Activated CD8-positive, alpha-beta T cell treated with anti-CD3 and anti-CD28 coated beads for 36 hours (primary cell): ENCODE measurements around the gene SERPINA12. TPM values are rescaled to one million over a fixed set of nuclear protein-coding genes. Genes with fewer than 3 reads are reported as not detected.

Source experiments
- ATAC-seq: fragments of 200-7000 bp; cut with Tn5 transposase; one replicate; pipeline ENCODE4 v1.10.0; 2021; ENCODE audit warnings: mild to moderate bottlenecking, moderate library complexity
- CTCF ChIA-PET: fragments of 350-600 bp; sonication (Branson Sonifier 250); formaldehyde crosslinking; loops from one replicate; lab custom pipeline; 2021; ENCODE audit warnings: antibody characterized with exemption; lab: Charles Lee
- POLR2A ChIA-PET: fragments of 350-600 bp; sonication (Branson Sonifier 250); formaldehyde crosslinking; loops from one replicate; lab custom pipeline; 2021; ENCODE audit warnings: antibody characterized with exemption; lab: Charles Lee
- DNase-seq: peaks from one replicate; pipeline ENCODE4 v3.0.0-alpha.2; 2020
- H3K27ac Mint-ChIP-seq: one replicate; pipeline ENCODE4 v1.8.0; 2021; ENCODE audit warnings: mild to moderate bottlenecking, mixed read lengths
- H3K27me3 Mint-ChIP-seq: one replicate; pipeline ENCODE4 v1.8.0; 2021; ENCODE audit warnings: mixed read lengths
- H3K36me3 Mint-ChIP-seq: one replicate; pipeline ENCODE4 v1.8.0; 2021; ENCODE audit warnings: low read depth, mixed read lengths
- H3K4me1 Mint-ChIP-seq: one replicate; pipeline ENCODE4 v1.8.0; 2021; ENCODE audit warnings: low read depth, mixed read lengths
- H3K4me3 Mint-ChIP-seq: one replicate; pipeline ENCODE4 v1.8.0; 2021; ENCODE audit warnings: mild to moderate bottlenecking, moderate library complexity, mixed read lengths
- H3K9me3 Mint-ChIP-seq: one replicate; pipeline ENCODE4 v1.8.0; 2021; ENCODE audit warnings: mixed read lengths
- intact Hi-C: fragments of 100-400 bp; cut with micrococcal nuclease; formaldehyde crosslinking; loops from one replicate; pipeline ENCODE4 v1.10.0; 2022
- total RNA-seq, 2 experiments: library from RNA; stranded (reverse); gene quantifications; one replicate each; pipeline ENCODE4 v1.2.3, GENCODE V29; 2021
- TF ChIP-seq, protein P1 (sequence below): fragments of 200-600 bp; IDR thresholded peaks from one replicate; pipeline ENCODE4 v1.8.0; 2022; ENCODE audit warnings: antibody characterized with exemption, mild to moderate bottlenecking

The SERPINA12 gene
- total RNA-seq, 2 experiments from 2014 or later, result not detected

DNA sequence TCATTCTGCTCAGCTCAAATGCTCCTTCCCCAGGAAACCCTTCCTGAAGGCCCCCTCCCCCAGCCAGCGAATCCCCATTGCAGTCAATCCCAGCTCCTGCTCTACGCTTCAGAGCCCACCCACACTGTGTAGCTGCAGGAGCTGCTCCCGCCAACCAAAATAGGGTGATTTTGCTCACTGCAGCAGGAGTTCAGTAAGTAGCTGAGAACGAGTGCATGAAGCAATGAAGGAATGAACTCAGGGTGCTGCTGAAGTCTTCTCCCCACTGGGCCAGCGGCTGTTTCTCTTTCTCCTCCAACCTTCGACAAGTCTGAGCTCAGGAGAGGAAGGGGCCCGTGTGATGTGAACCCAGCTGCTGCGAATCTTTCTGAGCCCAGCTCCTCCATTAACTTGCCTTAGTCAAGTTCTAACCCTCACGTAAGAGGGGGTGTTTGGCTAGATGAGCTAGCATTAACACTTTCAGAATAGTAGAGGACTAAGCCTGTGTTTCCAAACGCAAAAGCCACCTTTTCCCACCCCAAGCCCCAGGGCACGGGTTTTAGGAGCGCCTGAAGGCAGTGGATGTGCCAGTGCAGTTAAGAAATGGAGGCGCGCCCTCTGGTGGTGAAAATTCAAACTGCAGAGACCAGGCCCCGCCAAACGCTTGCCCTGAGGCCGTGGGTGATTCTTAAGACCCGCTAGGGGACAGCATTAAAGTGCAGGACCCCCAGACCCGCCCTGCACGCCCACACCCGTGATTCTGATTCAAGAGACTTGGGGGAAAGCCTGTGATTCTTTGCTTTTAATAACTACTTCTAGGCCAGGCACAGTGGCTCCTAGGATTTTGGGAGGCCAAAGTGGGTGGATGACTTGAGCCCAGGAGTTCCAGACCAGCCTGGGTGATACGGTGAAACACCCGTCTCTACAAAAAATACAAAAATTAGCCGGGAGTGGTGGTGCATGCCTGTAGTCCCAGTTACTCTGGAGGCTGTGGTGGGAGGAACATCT is 40.0 kb upstream of the SERPINA12 start:
- peak; percentile 67 for ATAC-seq
- CTCF ChIA-PET, result interaction anchor here (0.6 to 1.8 kb wide), 16 partner anchors 9 to 417 kb away, joined by 3 to 12 read pairs (median 4); partner anchors contain the start of genes SERPINA12 and SERPINA4
- peak; percentile 71 for DNase-seq
- no peaks in the 10 kb centered on the region for H3K4me1 Mint-ChIP-seq
- no peak overlapping the region for H3K4me3 Mint-ChIP-seq
- TF ChIP-seq, protein P1, sequence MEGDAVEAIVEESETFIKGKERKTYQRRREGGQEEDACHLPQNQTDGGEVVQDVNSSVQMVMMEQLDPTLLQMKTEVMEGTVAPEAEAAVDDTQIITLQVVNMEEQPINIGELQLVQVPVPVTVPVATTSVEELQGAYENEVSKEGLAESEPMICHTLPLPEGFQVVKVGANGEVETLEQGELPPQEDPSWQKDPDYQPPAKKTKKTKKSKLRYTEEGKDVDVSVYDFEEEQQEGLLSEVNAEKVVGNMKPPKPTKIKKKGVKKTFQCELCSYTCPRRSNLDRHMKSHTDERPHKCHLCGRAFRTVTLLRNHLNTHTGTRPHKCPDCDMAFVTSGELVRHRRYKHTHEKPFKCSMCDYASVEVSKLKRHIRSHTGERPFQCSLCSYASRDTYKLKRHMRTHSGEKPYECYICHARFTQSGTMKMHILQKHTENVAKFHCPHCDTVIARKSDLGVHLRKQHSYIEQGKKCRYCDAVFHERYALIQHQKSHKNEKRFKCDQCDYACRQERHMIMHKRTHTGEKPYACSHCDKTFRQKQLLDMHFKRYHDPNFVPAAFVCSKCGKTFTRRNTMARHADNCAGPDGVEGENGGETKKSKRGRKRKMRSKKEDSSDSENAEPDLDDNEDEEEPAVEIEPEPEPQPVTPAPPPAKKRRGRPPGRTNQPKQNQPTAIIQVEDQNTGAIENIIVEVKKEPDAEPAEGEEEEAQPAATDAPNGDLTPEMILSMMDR, result peak; percentile 89
- peaks cover 21% of the 10 kb centered on the region for H3K27me3 Mint-ChIP-seq
- no peaks in the 10 kb centered on the region for H3K9me3 Mint-ChIP-seq
- H3K27ac Mint-ChIP-seq, result no peak overlapping the region
- intact Hi-C loops, result no loop called here
- POLR2A ChIA-PET, result no interaction called here
- H3K36me3 Mint-ChIP-seq, result no peaks in the 10 kb centered on the region

DNA sequence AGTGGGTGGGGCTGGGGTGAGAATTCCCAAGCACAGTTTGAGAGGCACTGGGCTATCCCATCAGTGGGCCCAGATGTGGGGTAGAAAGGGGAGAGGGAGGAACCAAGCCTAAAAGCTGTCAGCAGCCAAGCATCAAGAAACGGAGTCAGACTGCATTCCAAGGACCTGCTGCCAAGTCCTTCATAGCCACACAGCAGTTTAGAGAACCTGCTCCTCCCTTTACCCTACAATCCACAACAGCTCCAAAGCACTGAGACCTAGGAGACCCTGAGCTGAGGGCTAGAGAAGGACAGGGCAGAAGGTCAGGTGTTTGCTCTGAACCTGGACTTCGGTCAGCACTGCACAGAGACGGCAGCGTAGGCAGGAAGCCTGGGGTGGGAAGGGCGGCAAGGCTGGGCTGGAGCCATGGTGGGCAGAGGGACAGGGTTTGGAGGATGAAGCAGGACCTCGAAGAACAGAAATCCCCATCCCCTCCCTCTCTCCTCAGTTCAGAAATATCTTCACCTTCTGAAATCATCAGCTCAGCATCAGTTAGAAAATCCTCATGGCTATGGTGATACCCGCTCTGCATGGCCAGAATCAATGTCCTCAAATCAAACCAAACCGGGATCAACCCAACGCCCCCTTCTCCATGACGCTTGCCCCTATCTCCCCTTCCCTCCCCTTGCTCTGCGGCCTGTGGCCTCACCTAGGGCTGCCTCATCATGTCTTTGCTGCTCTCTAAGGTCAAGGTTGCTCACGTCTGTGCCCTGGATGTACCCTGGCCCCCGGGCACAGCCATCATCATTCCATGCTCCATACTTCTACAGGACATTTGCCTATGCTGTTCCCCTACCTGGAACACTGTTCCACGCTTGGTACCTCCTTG is 39.1 kb upstream of the SERPINA12 start:
- Mint-ChIP-seq H3K4me1 (no peaks in the 10 kb centered on the region), H3K36me3 (no peaks in the 10 kb centered on the region), H3K9me3 (no peaks in the 10 kb centered on the region), H3K27ac (no peak overlapping the region), H3K4me3 (no peak overlapping the region), H3K27me3 (peaks cover 20% of the 10 kb centered on the region)
- ChIA-PET CTCF (interaction anchor here (0.6 to 1.8 kb wide), 16 partner anchors 8 to 416 kb away, joined by 3 to 12 read pairs (median 4); partner anchors contain the start of genes SERPINA12 and SERPINA4), POLR2A (no interaction called here)
- ATAC-seq (no peak), DNase-seq (no peak)
- intact Hi-C loops, result no loop called here
- TF ChIP-seq, protein P1, result no peak

DNA sequence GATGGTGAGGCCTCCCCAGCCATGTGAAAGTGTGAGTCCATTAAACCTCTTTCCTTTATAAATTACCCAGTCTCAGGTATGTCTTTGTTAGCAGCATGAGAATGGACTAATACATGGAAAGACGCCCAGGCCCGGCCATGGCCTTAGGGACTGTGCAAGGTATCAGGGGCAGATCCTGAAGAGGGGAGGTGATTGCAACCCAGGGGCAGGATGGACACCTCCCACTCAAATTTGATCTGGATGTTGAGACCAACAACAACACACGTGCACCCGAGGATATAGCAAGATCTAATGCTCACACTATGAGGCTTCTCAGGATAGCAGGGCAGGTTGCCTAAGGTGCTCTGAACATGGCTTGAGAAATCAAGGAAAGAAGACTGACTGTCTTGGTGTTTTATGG is 38.5 kb upstream of the SERPINA12 start:
- CTCF ChIA-PET, result interaction anchor here (1.8 kb wide), 1 partner anchor 114 kb away, joined by 7 read pairs; no protein-coding TSS in a partner anchor
- Mint-ChIP-seq H3K9me3 (no peaks in the 10 kb centered on the region), H3K27ac (no peak overlapping the region), H3K4me1 (no peaks in the 10 kb centered on the region), H3K4me3 (no peak overlapping the region), H3K27me3 (peaks cover 19% of the 10 kb centered on the region), H3K36me3 (no peaks in the 10 kb centered on the region)
- ATAC-seq (no peak), DNase-seq (no peak)
- intact Hi-C loops, result no loop called here
- POLR2A ChIA-PET, result no interaction called here
- TF ChIP-seq, protein P1, result no peak

DNA sequence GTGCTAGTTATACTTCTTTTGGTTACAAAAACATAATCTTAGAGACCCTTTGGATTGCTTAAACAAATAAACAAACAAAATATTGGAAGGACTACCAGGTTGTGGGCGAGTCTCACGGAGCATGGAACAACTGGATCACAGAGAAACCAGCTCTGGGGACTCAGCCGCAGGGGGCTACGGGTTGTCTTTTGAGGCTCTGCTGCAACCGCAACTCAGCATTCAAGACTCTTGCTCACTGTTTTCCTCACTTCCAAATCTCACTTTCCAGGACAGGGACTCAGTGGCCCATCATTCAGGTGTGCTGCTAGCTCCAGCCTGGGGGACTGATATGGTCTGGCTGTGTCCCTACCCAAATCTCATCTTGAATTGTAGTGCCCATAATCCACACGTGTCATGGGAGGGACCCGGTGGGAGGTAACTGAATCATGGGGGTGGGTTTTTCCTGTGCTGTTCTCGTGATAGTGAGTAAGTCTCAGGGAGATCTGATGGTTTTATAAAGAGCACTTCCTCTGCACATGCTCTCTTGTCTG is 37.9 kb upstream of the SERPINA12 start:
- no peak overlapping the region for H3K27ac Mint-ChIP-seq
- H3K4me3 Mint-ChIP-seq, result no peak overlapping the region
- H3K4me1 Mint-ChIP-seq, result no peaks in the 10 kb centered on the region
- H3K27me3 Mint-ChIP-seq, result peaks cover 19% of the 10 kb centered on the region
- CTCF ChIA-PET, result no interaction called here
- H3K9me3 Mint-ChIP-seq, result no peaks in the 10 kb centered on the region
- POLR2A ChIA-PET, result no interaction called here
- TF ChIP-seq, protein P1, result no peak
- no peak for DNase-seq
- ATAC-seq, result no peak
- intact Hi-C loops, result no loop called here
- H3K36me3 Mint-ChIP-seq, result no peaks in the 10 kb centered on the region
